ENCODE measurements around the gene GALNT6.

Gene GALNT6

GRCh38 chr12:51417826-51418225 lies 26.6 kb upstream of the GALNT6 start:
- H3K36me3 Mint-ChIP-seq (ENCODE audit: low read depth) = no peaks in the 10 kb centered on the region
- H3K27me3 Mint-ChIP-seq (ENCODE audit: low read depth) = peaks cover 28% of the 10 kb centered on the region
- H3K4me3 Mint-ChIP-seq = no peak overlapping the region
- peaks cover 9% of the 10 kb centered on the region for H3K4me1 Mint-ChIP-seq (ENCODE audit: low read depth)
- H3K27ac Mint-ChIP-seq = no peak overlapping the region
- no peak for DNase-seq (ENCODE audit: low spot score)
- H3K9me3 Mint-ChIP-seq = no peaks in the 10 kb centered on the region

GRCh38 chr12:51415931-51416330 lies 24.7 kb upstream of the GALNT6 start:
- no peak for DNase-seq (ENCODE audit: low spot score)
- peaks cover 9% of the 10 kb centered on the region for H3K4me1 Mint-ChIP-seq (ENCODE audit: low read depth)

GRCh38 chr12:51413791-51414190 lies 22.6 kb upstream of the GALNT6 start:
- no peaks in the 10 kb centered on the region for H3K36me3 Mint-ChIP-seq (ENCODE audit: low read depth)
- H3K27ac Mint-ChIP-seq = no peak overlapping the region
- no peak for DNase-seq (ENCODE audit: low spot score)
- H3K27me3 Mint-ChIP-seq (ENCODE audit: low read depth) = peaks cover 31% of the 10 kb centered on the region
- H3K9me3 Mint-ChIP-seq = no peaks in the 10 kb centered on the region
- H3K4me1 Mint-ChIP-seq (ENCODE audit: low read depth) = peaks cover 3% of the 10 kb centered on the region
- no peak overlapping the region for H3K4me3 Mint-ChIP-seq

More at GRCh38 chr12:51415931-51416330, 24.7 kb upstream of the GALNT6 start:
- Mint-ChIP-seq H3K9me3 (no peaks in the 10 kb centered on the region), H3K36me3 (ENCODE audit: low read depth) (no peaks in the 10 kb centered on the region), H3K4me3 (no peak overlapping the region), H3K27me3 (ENCODE audit: low read depth) (peaks cover 31% of the 10 kb centered on the region), H3K27ac (no peak overlapping the region)

- Mint-ChIP-seq H3K27me3 (ENCODE audit: low read depth) (peaks cover 31% of the 10 kb centered on the region), H3K4me3 (no peak overlapping the region), H3K4me1 (ENCODE audit: low read depth) (peaks cover 3% of the 10 kb centered on the region), H3K36me3 (ENCODE audit: low read depth) (no peaks in the 10 kb centered on the region), H3K27ac (no peak overlapping the region), H3K9me3 (no peaks in the 10 kb centered on the region)
- no peak for DNase-seq (ENCODE audit: low spot score)
Measured at GRCh38 chr12:51413149-51413548, 21.9 kb upstream of the GALNT6 start.

- H3K4me1 Mint-ChIP-seq (ENCODE audit: low read depth) = peaks cover 9% of the 10 kb centered on the region
- no peak overlapping the region for H3K4me3 Mint-ChIP-seq
- H3K27me3 Mint-ChIP-seq (ENCODE audit: low read depth) = peaks cover 24% of the 10 kb centered on the region
- no peak for DNase-seq (ENCODE audit: low spot score)
- H3K9me3 Mint-ChIP-seq = no peaks in the 10 kb centered on the region
- no peaks in the 10 kb centered on the region for H3K36me3 Mint-ChIP-seq (ENCODE audit: low read depth)
- no peak overlapping the region for H3K27ac Mint-ChIP-seq
Measured at GRCh38 chr12:51409846-51410245, 18.6 kb upstream of the GALNT6 start.

- Mint-ChIP-seq H3K27me3 (ENCODE audit: low read depth) (peaks cover 3% of the 10 kb centered on the region), H3K9me3 (no peaks in the 10 kb centered on the region), H3K4me1 (ENCODE audit: low read depth) (peaks cover 6% of the 10 kb centered on the region), H3K36me3 (ENCODE audit: low read depth) (no peaks in the 10 kb centered on the region), H3K4me3 (no peak overlapping the region), H3K27ac (no peak overlapping the region)
- DNase-seq (ENCODE audit: low spot score) = no peak
Measured at GRCh38 chr12:51407604-51408003, 16.4 kb upstream of the GALNT6 start.

- Mint-ChIP-seq H3K27me3 (ENCODE audit: low read depth) (no peaks in the 10 kb centered on the region), H3K27ac (no peak overlapping the region), H3K4me1 (ENCODE audit: low read depth) (peaks cover 6% of the 10 kb centered on the region), H3K9me3 (no peaks in the 10 kb centered on the region), H3K36me3 (ENCODE audit: low read depth) (no peaks in the 10 kb centered on the region), H3K4me3 (no peak overlapping the region)
- DNase-seq (ENCODE audit: low spot score) = no peak
Measured at GRCh38 chr12:51406859-51407258, 15.7 kb upstream of the GALNT6 start.

GRCh38 chr12:51406290-51406689 lies 15.1 kb upstream of the GALNT6 start:
- H3K4me1 Mint-ChIP-seq (ENCODE audit: low read depth) = peaks cover 6% of the 10 kb centered on the region
- H3K27ac Mint-ChIP-seq = no peak overlapping the region
- no peaks in the 10 kb centered on the region for H3K27me3 Mint-ChIP-seq (ENCODE audit: low read depth)
- no peak overlapping the region for H3K4me3 Mint-ChIP-seq
- DNase-seq (ENCODE audit: low spot score) = no peak
- no peaks in the 10 kb centered on the region for H3K9me3 Mint-ChIP-seq
- no peaks in the 10 kb centered on the region for H3K36me3 Mint-ChIP-seq (ENCODE audit: low read depth)

- H3K27me3 Mint-ChIP-seq (ENCODE audit: low read depth) = no peaks in the 10 kb centered on the region
- H3K4me3 Mint-ChIP-seq = no peak overlapping the region
- no peaks in the 10 kb centered on the region for H3K9me3 Mint-ChIP-seq
- H3K36me3 Mint-ChIP-seq (ENCODE audit: low read depth) = no peaks in the 10 kb centered on the region
- no peak for DNase-seq (ENCODE audit: low spot score)
- no peak overlapping the region for H3K27ac Mint-ChIP-seq
- peaks cover 6% of the 10 kb centered on the region for H3K4me1 Mint-ChIP-seq (ENCODE audit: low read depth)
Measured at GRCh38 chr12:51405801-51406207, 14.6 kb upstream of the GALNT6 start.

GRCh38 chr12:51404627-51405026 lies 13.4 kb upstream of the GALNT6 start:
- H3K27me3 Mint-ChIP-seq (ENCODE audit: low read depth) = no peaks in the 10 kb centered on the region
- H3K36me3 Mint-ChIP-seq (ENCODE audit: low read depth) = no peaks in the 10 kb centered on the region
- no peak overlapping the region for H3K4me3 Mint-ChIP-seq
- DNase-seq (ENCODE audit: low spot score) = no peak
- no peaks in the 10 kb centered on the region for H3K9me3 Mint-ChIP-seq
- no peak overlapping the region for H3K27ac Mint-ChIP-seq
- H3K4me1 Mint-ChIP-seq (ENCODE audit: low read depth) = peaks cover 6% of the 10 kb centered on the region

- no peak for DNase-seq (ENCODE audit: low spot score)
- H3K4me1 Mint-ChIP-seq (ENCODE audit: low read depth) = peaks cover 6% of the 10 kb centered on the region
- no peaks in the 10 kb centered on the region for H3K36me3 Mint-ChIP-seq (ENCODE audit: low read depth)
- no peaks in the 10 kb centered on the region for H3K9me3 Mint-ChIP-seq
- peaks cover 3% of the 10 kb centered on the region for H3K27me3 Mint-ChIP-seq (ENCODE audit: low read depth)
- no peak overlapping the region for H3K27ac Mint-ChIP-seq
- H3K4me3 Mint-ChIP-seq = no peak overlapping the region
Measured at GRCh38 chr12:51403681-51404136, 12.5 kb upstream of the GALNT6 start.

GRCh38 chr12:51403159-51403558 lies 12.0 kb upstream of the GALNT6 start:
- Mint-ChIP-seq H3K27ac (no peak overlapping the region), H3K4me3 (no peak overlapping the region), H3K4me1 (ENCODE audit: low read depth) (peaks cover 6% of the 10 kb centered on the region), H3K9me3 (no peaks in the 10 kb centered on the region), H3K36me3 (ENCODE audit: low read depth) (no peaks in the 10 kb centered on the region), H3K27me3 (ENCODE audit: low read depth) (peaks cover 4% of the 10 kb centered on the region)
- no peak for DNase-seq (ENCODE audit: low spot score)

- no peak for DNase-seq (ENCODE audit: low spot score)
- Mint-ChIP-seq H3K9me3 (no peaks in the 10 kb centered on the region), H3K4me1 (ENCODE audit: low read depth) (no peaks in the 10 kb centered on the region), H3K27ac (no peak overlapping the region), H3K4me3 (no peak overlapping the region), H3K36me3 (ENCODE audit: low read depth) (no peaks in the 10 kb centered on the region), H3K27me3 (ENCODE audit: low read depth) (peaks cover 8% of the 10 kb centered on the region)
Measured at GRCh38 chr12:51401900-51402299, 10.7 kb upstream of the GALNT6 start.

- Mint-ChIP-seq H3K9me3 (no peaks in the 10 kb centered on the region), H3K36me3 (ENCODE audit: low read depth) (no peaks in the 10 kb centered on the region), H3K4me1 (ENCODE audit: low read depth) (no peaks in the 10 kb centered on the region), H3K4me3 (no peak overlapping the region), H3K27ac (no peak overlapping the region), H3K27me3 (ENCODE audit: low read depth) (peaks cover 8% of the 10 kb centered on the region)
- no peak for DNase-seq (ENCODE audit: low spot score)
Measured at GRCh38 chr12:51401486-51401885, 10.3 kb upstream of the GALNT6 start.

- no peak for DNase-seq (ENCODE audit: low spot score)
- Mint-ChIP-seq H3K4me1 (ENCODE audit: low read depth) (peaks cover 2% of the 10 kb centered on the region), H3K27ac (no peak overlapping the region), H3K36me3 (ENCODE audit: low read depth) (no peaks in the 10 kb centered on the region), H3K4me3 (no peak overlapping the region), H3K9me3 (no peaks in the 10 kb centered on the region), H3K27me3 (ENCODE audit: low read depth) (peaks cover 8% of the 10 kb centered on the region)
Measured at GRCh38 chr12:51401020-51401419, 9.8 kb upstream of the GALNT6 start.

Data from T-helper 2 cell treated with Interferon-gamma antibody and Interleukin-4, amounts not matched to agents 5 μg/mL and 100 μg/mL, for 36 hours (primary cell).